Thymus (tissue), 11 donors: Measurements from ENCODE around the gene ASB13. TPM values are rescaled to one million over a fixed set of nuclear protein-coding genes. Genes with fewer than 3 reads are reported as not detected.
"Not testable (repeated sequence)": the region's sequence is repeated elsewhere in the genome, so short reads cannot be mapped to it uniquely, and the experiment has no call there.

ENCODE experiments used
- DNase-seq, 9 donors: peaks; one replicate each; pipeline ENCODE4 v3.0.0-alpha.2; 2013; ENCODE audit warnings: low spot score in 9 of 9, low read depth in 6 of 9, missing footprints in 1 of 9
- H3K27ac ChIP-seq, 2 donors: one replicate each; pipeline ENCODE4 v1.5.1; 2013; ENCODE audit warnings: control low read depth in 1 of 2, low read depth in 1 of 2, low read length in 1 of 2, mild to moderate bottlenecking in 1 of 2, moderate library complexity in 1 of 2
- H3K27me3 ChIP-seq, 2 donors: one replicate each; pipeline ENCODE4 v1.5.1; 2013; ENCODE audit warnings: low read length in 1 of 2; ENCODE audit not compliant: control insufficient read depth in 2 of 2, insufficient read depth in 1 of 2
- H3K36me3 ChIP-seq, 2 donors: one replicate each; pipeline ENCODE4 v1.5.1; 2013; ENCODE audit warnings: low read length in 1 of 2, mild to moderate bottlenecking in 1 of 2, moderate library complexity in 1 of 2; ENCODE audit not compliant: control insufficient read depth in 2 of 2, insufficient read depth in 2 of 2
- H3K4me1 ChIP-seq, 2 donors: one replicate each; pipeline ENCODE4 v1.5.1; 2013; ENCODE audit warnings: low read length in 2 of 2; ENCODE audit not compliant: control insufficient read depth in 2 of 2, insufficient read depth in 2 of 2
- H3K4me3 ChIP-seq, 2 donors: one replicate each; pipeline ENCODE4 v1.5.1; 2013; ENCODE audit warnings: low read length in 2 of 2, control low read depth in 1 of 2, mild to moderate bottlenecking in 1 of 2
- H3K9me3 ChIP-seq, 2 donors: one replicate each; pipeline ENCODE4 v1.5.1; 2013; ENCODE audit warnings: low read length in 1 of 2, mild to moderate bottlenecking in 1 of 2; ENCODE audit not compliant: control insufficient read depth in 2 of 2, insufficient read depth in 1 of 2
- WGBS: extraction: QIAGEN DNeasy Blood & Tissue Kit; methylation state at CpG from one replicate; pipeline ENCODE4 v1.1.7; 2013; 5-methylcytosine and 5-hydroxymethylcytosine counted together
- polyA plus RNA-seq: library from polyadenylated mRNA; stranded (reverse); fragments of 200-250 nt; gene quantifications from one replicate; pipeline ENCODE4 v1.2.3, GENCODE V29; 2013
- total RNA-seq: library from RNA; stranded (reverse); fragments of 120-200 nt; gene quantifications from one replicate; pipeline ENCODE4 v1.2.4, GENCODE V29; 2013
- donor health status: healthy.

The ASB13 gene
- total and polyA plus RNA-seq, 2 donors, result 3.3 to 13.7 TPM

DNA sequence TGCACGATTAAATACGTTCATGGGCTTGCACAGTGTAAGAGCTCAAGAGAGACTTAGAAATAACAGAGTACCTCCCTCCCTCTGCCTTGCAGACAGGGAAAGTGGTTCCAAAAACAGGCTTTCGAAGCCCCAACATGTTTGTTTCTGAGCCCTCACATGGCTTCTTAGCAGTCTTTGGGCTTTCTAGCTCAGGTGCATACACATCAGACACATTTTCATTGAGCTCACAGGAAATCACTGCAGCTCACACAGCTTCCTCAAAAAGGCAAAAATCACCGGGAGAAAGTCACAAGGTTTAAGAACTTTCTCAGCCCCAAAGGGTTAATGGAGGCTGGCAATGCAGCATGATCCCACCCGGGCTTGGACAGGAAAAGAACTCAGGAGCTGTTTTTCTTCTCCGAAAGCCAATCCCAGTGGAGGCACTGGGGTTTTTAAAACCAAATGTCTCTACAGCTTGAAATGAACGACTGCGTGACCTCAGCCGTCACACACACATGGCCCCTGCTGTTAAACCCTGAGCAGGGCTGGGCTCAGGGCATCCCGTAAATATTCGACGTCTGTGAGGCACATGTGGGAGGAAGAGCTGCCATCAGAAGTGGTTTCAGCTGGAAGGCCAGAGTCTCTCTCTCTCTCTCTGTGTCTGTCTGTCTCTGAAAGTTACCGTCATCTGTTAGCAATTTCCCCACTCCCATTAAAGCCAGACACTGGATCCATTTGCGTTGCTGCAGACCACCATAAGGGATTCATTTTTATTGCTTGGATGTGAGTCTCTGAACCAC, 71.9 kb downstream of the ASB13 start:
- peaks cover 0 to 32% of the 10 kb centered on the region in 2 donors for H3K4me1 ChIP-seq
- DNase-seq, result no peak
- WGBS, result 52% methylated on average over 14 of the region's 14 CpGs

DNA sequence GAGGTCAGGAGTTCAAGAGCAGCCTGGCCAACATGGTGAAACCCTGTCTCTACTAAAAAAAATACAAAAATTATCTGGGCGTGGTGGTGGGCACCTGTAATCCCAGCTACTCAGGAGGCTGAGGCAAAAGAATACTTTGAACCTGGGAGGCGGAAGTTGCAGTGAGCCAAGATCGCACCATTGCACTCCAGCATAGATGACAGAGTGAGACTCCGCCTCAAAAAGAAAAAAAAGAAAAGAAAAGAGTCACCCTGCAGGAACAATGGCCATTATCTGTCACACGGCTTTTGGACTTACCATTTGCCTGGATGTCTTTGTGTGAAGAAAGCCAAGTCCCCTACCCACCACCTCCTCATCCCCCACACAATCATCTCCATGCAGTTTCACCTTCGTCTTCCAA, 73.0 kb downstream of the ASB13 start:
- not testable (repeated sequence) for H3K4me3 ChIP-seq, H3K9me3 ChIP-seq, DNase-seq, H3K27me3 ChIP-seq, H3K36me3 ChIP-seq, H3K27ac ChIP-seq
- 95% methylated on average over 6 of the region's 6 CpGs for WGBS
- H3K4me1 ChIP-seq, result peaks cover 0 to 41% of the 10 kb centered on the region in 2 donors

More for the DNA sequence above, 71.9 kb downstream of the ASB13 start:
- H3K27ac ChIP-seq, result no peak overlapping the region
- H3K36me3 ChIP-seq, result no peaks in the 10 kb centered on the region
- H3K9me3 ChIP-seq, result no peaks in the 10 kb centered on the region
- H3K27me3 ChIP-seq, result peaks cover 0 to 2% of the 10 kb centered on the region in 2 donors
- no peak overlapping the region for H3K4me3 ChIP-seq

DNA sequence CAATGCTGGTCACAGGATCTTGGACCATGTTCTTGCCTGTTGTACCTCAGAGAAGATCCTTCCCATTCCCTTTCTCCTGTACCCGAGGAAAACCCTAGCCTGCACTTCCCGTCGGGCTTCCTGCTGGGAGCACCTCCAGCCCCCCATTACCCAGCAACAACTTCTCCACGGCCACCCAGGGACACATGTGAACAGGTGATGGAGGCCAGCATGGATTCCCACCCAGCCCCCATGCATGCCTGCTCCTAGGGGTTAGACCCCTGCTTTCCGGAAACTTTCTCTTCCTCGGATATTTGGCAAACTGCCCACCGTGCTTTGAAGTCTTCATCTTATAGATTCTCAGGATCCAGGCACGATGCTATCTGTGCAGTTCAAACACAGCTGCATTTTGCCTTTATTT, 74.3 kb downstream of the ASB13 start:
- no peaks in the 10 kb centered on the region for H3K9me3 ChIP-seq
- WGBS, result 95% methylated on average over 8 of the region's 8 CpGs
- peaks cover 0 to 51% of the 10 kb centered on the region in 2 donors for H3K4me1 ChIP-seq
- peaks cover 0 to 2% of the 10 kb centered on the region in 2 donors for H3K27me3 ChIP-seq
- no peaks in the 10 kb centered on the region for H3K36me3 ChIP-seq
- H3K4me3 ChIP-seq, result no peak overlapping the region
- no peak overlapping the region for H3K27ac ChIP-seq
- DNase-seq, result no peak

DNA sequence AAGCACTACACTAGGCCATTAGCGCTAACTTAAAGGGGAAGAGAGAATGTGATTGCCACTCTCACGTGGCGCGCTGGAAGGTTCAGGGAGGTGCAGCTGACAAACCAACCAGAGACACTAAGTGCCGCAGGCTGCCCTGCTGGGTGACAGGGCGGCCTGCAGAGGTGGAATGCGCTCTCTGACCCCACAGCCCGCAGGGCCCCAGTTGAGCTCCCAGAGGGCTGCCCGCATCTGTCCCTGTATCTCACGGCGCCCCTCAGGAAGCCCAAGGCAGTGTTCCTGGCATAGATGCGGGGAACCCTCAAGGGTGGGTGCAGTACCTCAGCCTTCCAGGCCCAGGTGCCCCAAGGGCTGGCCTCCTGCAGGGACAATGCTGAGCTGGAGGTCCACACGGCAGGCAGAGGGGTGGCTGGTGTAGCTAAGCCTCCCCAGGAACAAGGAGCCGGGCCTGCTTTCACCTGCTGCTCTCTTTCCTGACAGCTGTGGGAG, 75.0 kb downstream of the ASB13 start:
- Histone ChIP-seq H3K27ac (no peak overlapping the region), H3K4me3 (no peak overlapping the region), H3K4me1 (peaks cover 0 to 52% of the 10 kb centered on the region in 2 donors), H3K36me3 (no peaks in the 10 kb centered on the region), H3K9me3 (no peaks in the 10 kb centered on the region), H3K27me3 (peaks cover 0 to 2% of the 10 kb centered on the region in 2 donors)
- DNase-seq, result no peak
- WGBS, result 97% methylated on average over 14 of the region's 14 CpGs

DNA sequence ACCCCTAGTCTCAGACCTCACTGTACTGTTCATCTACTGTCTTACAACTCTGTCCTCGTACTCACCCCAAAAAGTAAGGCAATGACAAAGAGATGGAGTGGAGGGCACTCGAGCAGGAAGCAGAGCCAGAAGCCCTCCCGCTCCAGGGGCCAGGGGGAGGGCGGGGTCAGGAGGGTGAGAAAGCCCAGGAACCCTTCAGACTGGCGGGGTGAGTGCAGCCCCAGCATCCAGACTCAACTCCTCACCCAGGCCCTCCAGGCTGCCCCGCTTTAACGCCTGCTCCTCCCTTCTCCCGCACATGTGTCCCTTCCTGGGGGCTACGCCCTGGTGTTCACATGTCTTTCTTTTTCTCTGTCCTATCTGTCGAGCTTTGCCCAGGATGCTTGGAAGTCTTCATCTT, 75.6 kb downstream of the ASB13 start:
- H3K4me1 ChIP-seq, result peaks cover 0 to 49% of the 10 kb centered on the region in 2 donors
- no peaks in the 10 kb centered on the region for H3K36me3 ChIP-seq
- 94% methylated on average over 10 of the region's 10 CpGs for WGBS
- DNase-seq, result no peak
- H3K4me3 ChIP-seq, result no peak overlapping the region
- H3K9me3 ChIP-seq, result no peaks in the 10 kb centered on the region
- H3K27me3 ChIP-seq, result peaks cover 0 to 2% of the 10 kb centered on the region in 2 donors
- H3K27ac ChIP-seq, result no peak overlapping the region

DNA sequence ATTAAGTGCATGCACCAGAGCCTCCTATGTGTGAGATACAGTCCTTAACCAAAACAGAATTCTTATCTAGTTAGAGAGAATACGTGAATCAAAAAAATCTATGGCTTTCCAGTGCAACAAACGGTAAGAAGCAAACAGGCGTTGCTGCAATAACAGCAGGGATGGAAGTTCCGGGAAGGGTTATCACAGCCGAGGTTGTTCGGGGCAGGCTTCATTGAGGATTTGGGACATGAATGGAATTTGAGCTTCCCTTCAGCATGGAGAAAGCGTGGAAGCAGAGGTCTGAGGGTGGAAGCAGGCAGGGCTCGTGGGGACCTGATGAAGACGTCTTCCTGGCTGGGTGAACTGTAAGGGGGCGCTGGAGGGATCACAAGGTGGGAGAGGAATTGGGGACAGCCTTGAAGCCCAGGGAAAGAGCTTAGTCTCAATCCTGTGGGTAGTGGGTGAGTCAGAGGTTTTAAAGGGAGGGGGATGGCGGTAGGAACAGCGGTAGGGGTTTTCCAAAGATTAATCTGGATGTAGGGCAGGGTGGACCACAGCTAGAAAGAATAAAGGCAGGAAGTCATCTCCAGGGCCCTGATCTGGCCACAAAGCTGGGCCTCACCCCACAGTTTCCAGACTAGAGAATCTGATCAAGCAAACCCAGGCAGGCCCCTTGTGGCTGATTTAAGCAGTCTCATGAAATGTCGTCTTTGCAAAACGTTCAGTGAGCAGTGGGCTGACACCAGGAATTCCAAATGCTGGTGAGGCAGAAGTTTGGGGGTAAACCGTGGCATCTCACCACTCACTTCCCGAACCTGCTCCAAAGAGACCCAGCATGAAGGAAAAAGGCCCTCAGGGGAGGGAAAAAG, 76.5 kb downstream of the ASB13 start:
- Histone ChIP-seq H3K27ac (no peak overlapping the region), H3K9me3 (no peaks in the 10 kb centered on the region), H3K4me1 (peaks cover 0 to 48% of the 10 kb centered on the region in 2 donors), H3K27me3 (peaks cover 0 to 2% of the 10 kb centered on the region in 2 donors), H3K36me3 (no peaks in the 10 kb centered on the region), H3K4me3 (no peak overlapping the region)
- WGBS, result 92% methylated on average over 16 of the region's 16 CpGs
- DNase-seq, result no peak

DNA sequence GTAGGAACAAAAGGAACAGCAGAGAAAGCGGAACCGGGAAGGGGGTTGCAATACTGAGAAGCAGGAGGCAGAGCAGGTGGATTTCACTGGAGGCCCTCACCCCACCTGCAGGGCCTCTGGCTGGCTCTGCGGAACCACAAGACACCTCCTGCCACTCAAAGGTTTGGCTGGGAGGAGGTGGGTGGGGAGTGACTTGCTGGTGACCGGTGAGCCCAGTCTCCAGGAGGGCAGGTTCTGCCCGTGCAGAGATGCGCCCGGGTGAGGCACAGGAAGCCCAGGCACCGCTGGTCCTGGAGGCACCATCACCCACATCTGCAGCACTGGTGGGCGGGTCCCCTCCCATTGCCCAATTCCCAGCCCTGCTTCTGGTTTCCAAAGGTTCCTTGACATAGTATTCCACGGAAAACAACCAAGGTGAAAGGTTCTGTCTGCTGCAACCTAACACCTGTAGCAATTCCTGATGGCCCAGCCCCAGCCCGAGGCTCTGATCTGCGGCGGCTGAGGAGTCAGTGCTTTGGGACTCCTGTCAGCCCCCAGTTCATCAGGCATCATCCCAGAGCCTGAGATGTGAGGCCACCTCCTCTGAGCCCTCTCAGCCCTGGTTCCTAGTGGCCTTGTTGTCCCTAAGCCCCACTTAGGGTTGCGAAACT, 77.3 kb downstream of the ASB13 start:
- H3K4me3 ChIP-seq, result no peak overlapping the region
- no peak overlapping the region for H3K27ac ChIP-seq

More for the DNA sequence above, 77.3 kb downstream of the ASB13 start:
- Histone ChIP-seq H3K36me3 (no peaks in the 10 kb centered on the region), H3K27me3 (no peaks in the 10 kb centered on the region), H3K4me1 (peaks cover 0 to 43% of the 10 kb centered on the region in 2 donors), H3K9me3 (no peaks in the 10 kb centered on the region)
- DNase-seq, result no peak
- 93% methylated on average over 14 of the region's 14 CpGs for WGBS
